K562 (cell line): ENCODE measurements around the gene ANKRD49. TPM values are rescaled to one million over a fixed set of nuclear protein-coding genes. Genes with fewer than 3 reads are reported as not detected.

Source experiments
- CBX5 ChIP-seq: IDR thresholded peaks from 2 replicates; pipeline ENCODE4 v1.6.1; 2014; ENCODE audit warnings: low read depth, borderline replicate concordance
- ETV6 ChIP-seq, 3 experiments: fragments of 150-350 bp in 1 of 3; sonication (generic) in 1 of 3; formaldehyde crosslinking in 1 of 3; IDR thresholded peaks; 2 replicates each; pipeline versions ENCODE4 v1.6.1 to v1.8.0; 2014 to 2022; ENCODE audit warnings: borderline replicate concordance in 2 of 3, low read depth in 2 of 3, antibody characterized with exemption in 1 of 3, low read length in 1 of 3, mild to moderate bottlenecking in 1 of 3, missing genetic modification reagents in 1 of 3
- GTF2F1 ChIP-seq: IDR thresholded peaks from 2 replicates; pipeline ENCODE4 v1.6.1; 2011; ENCODE audit warnings: low read depth, low read length, improper control_type of control experiment
- L3MBTL2 ChIP-seq: fragments of 450-650 bp; IDR thresholded peaks from 2 replicates; pipeline ENCODE4 v1.6.1; 2016; ENCODE audit warnings: mild to moderate bottlenecking, moderate library complexity
- NBN ChIP-seq: fragments of 450-650 bp; IDR thresholded peaks from 2 replicates; pipeline ENCODE4 v1.6.1; 2016; ENCODE audit warnings: low read depth, mild to moderate bottlenecking
- RB1 ChIP-seq: fragments of 450-650 bp; IDR thresholded peaks from 2 replicates; pipeline ENCODE4 v1.6.1; 2017; ENCODE audit warnings: low read depth, mild to moderate bottlenecking
- RNF2 ChIP-seq: sonication (generic); IDR thresholded peaks from 2 replicates; pipeline ENCODE4 v1.6.1; 2016
- ZNF24 ChIP-seq: fragments of 450-650 bp; IDR thresholded peaks from 2 replicates; pipeline ENCODE4 v1.6.1; 2016
- polyA plus RNA-seq, 8 experiments: library from polyadenylated mRNA; depleted of rRNA in 4 of 8; stranded (reverse) in 5 of 8; unstranded in 3 of 8; fragments of >200 nt; fragmentation: Nextera tagmentation in 2 of 8; fragmentation: Illumina TruSeq in 1 of 8; extraction: Ambion mirVana in 2 of 8; extraction: Trizol in 1 of 8; gene quantifications; 2 replicates each; pipeline versions ENCODE4 v1.2.1 to v1.2.3, GENCODE V29; 2011 to 2014; ENCODE audit warnings: inconsistent platforms in 1 of 8, missing spikeins in 1 of 8
- total RNA-seq, 7 experiments: library from RNA; depleted of rRNA in 6 of 7; stranded (reverse); fragments of >200 nt in 6 of 7; fragmentation: Illumina TruSeq in 2 of 7; extraction: Trizol in 2 of 7; gene quantifications; 2 replicates each; pipeline versions ENCODE4 v1.2.1 to v1.2.3, GENCODE V29; 2011 to 2021; ENCODE audit warnings: low replicate concordance in 1 of 7
- TF ChIP-seq, protein P1 (sequence below): fragments of 450-650 bp; IDR thresholded peaks from 2 replicates; pipeline ENCODE4 v1.6.1; 2016; ENCODE audit warnings: low read depth
- TF ChIP-seq, protein P2 (sequence below): fragments of 250-450 bp; sonication (Bioruptor Pico); IDR thresholded peaks from 2 replicates; pipeline ENCODE4 v1.4.0; 2020

ANKRD49 gene
- total and polyA plus RNA-seq, 9 of the 15 experiments (the other 6 are each of a cell fraction or from before 2014, with no cell fraction given), result 13.4 to 43.5 (median 30.6) TPM

GRCh38 chr11:94493281-94494125 is at the start of gene ANKRD49, which contains the start of gene MRE11 (continued):
- TF ChIP-seq, protein P1, sequence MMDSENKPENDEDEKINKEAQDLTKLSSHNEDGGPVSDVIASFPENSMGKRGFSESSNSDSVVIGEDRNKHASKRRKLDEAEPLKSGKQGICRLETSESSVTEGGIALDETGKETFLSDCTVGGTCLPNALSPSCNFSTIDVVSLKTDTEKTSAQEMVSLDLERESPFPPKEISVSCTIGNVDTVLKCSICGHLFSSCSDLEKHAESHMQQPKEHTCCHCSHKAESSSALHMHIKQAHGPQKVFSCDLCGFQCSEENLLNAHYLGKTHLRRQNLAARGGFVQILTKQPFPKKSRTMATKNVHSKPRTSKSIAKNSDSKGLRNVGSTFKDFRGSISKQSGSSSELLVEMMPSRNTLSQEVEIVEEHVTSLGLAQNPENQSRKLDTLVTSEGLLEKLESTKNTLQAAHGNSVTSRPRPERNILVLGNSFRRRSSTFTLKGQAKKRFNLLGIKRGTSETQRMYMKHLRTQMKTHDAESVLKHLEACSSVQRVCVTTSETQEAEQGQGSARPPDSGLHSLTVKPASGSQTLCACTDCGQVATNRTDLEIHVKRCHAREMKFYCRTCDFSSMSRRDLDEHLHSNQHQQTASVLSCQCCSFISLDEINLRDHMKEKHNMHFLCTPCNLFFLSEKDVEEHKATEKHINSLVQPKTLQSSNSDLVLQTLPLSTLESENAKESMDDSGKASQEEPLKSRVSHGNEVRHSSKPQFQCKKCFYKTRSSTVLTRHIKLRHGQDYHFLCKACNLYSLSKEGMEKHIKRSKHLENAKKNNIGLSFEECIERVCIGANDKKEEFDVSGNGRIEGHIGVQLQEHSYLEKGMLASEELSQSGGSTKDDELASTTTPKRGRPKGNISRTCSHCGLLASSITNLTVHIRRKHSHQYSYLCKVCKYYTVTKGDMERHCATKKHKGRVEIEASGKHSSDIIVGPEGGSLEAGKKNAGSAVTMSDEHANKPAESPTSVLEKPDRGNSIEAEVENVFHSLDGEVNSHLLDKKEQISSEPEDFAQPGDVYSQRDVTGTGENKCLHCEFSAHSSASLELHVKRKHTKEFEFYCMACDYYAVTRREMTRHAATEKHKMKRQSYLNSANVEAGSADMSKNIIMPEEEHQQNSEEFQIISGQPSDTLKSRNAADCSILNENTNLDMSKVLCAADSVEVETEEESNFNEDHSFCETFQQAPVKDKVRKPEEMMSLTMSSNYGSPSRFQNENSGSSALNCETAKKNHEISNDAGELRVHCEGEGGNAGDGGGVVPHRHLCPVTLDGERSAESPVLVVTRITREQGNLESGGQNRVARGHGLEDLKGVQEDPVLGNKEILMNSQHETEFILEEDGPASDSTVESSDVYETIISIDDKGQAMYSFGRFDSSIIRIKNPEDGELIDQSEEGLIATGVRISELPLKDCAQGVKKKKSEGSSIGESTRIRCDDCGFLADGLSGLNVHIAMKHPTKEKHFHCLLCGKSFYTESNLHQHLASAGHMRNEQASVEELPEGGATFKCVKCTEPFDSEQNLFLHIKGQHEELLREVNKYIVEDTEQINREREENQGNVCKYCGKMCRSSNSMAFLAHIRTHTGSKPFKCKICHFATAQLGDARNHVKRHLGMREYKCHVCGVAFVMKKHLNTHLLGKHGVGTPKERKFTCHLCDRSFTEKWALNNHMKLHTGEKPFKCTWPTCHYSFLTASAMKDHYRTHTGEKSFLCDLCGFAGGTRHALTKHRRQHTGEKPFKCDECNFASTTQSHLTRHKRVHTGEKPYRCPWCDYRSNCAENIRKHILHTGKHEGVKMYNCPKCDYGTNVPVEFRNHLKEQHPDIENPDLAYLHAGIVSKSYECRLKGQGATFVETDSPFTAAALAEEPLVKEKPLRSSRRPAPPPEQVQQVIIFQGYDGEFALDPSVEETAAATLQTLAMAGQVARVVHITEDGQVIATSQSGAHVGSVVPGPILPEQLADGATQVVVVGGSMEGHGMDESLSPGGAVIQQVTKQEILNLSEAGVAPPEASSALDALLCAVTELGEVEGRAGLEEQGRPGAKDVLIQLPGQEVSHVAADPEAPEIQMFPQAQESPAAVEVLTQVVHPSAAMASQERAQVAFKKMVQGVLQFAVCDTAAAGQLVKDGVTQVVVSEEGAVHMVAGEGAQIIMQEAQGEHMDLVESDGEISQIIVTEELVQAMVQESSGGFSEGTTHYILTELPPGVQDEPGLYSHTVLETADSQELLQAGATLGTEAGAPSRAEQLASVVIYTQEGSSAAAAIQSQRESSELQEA, result no peak
- TF ChIP-seq GTF2F1 (no peak), RNF2 (no peak), L3MBTL2 (peak; percentile 74), NBN (peak; percentile 27; the same call in 1 of the 2 replicates), RB1 (no peak), CBX5 (no peak), ETV6 (IDR thresholded peaks at IDR 0.05; ENCODE audit: borderline replicate concordance in 1 of 2, low read depth in 2 of 2, low read length in 1 of 2) (no peak), ETV6 (CRISPR knock-in tag; IDR thresholded peaks at IDR 0.05; ENCODE audit: borderline replicate concordance) (no peak), ZNF24 (no peak)
- TF ChIP-seq, protein P2, sequence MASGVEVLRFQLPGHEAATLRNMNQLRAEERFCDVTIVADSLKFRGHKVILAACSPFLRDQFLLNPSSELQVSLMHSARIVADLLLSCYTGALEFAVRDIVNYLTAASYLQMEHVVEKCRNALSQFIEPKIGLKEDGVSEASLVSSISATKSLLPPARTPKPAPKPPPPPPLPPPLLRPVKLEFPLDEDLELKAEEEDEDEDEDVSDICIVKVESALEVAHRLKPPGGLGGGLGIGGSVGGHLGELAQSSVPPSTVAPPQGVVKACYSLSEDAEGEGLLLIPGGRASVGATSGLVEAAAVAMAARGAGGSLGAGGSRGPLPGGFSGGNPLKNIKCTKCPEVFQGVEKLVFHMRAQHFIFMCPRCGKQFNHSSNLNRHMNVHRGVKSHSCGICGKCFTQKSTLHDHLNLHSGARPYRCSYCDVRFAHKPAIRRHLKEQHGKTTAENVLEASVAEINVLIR (CRISPR knock-in tag), result 0 out of 2 replicates have a peak, but pooled peaks have one; percentile 22
